Stimulated activated CD8-positive, alpha-beta memory T cell treated with anti-CD3 and anti-CD28 coated beads, Interleukin-15, amount 100 ng/mL, for 1 hour (primary cell): Measurements from ENCODE around the gene TWF2.

Source experiments
- DNase-seq: peaks from one replicate; pipeline ENCODE4 v3.0.0-alpha.2; 2020; ENCODE audit warnings: low read depth

Gene TWF2

GRCh38 chr3:52181543-52181942 lies 57.4 kb downstream of the TWF2 start:
- no peak for DNase-seq
